HEK293T (cell line): ENCODE data around the gene PUS7.

Source experiments
- ARNT ChIP-seq: fragments of 450-650 bp; IDR thresholded peaks from 2 replicates; pipeline ENCODE4 v1.6.1; 2017; ENCODE audit warnings: mild to moderate bottlenecking
- BHLHE40 ChIP-seq: fragments of 450-650 bp; IDR thresholded peaks from 2 replicates; pipeline ENCODE4 v1.6.1; 2016; ENCODE audit warnings: mild to moderate bottlenecking, moderate library complexity, borderline replicate concordance
- CTBP1 ChIP-seq: fragments of 450-650 bp; IDR thresholded peaks from 2 replicates; pipeline ENCODE4 v1.6.1; 2016; ENCODE audit warnings: borderline replicate concordance
- ELF4 ChIP-seq: fragments of 450-650 bp; IDR thresholded peaks from 2 replicates; pipeline ENCODE4 v1.6.1; 2017; ENCODE audit warnings: antibody characterized with exemption
- FOXA1 ChIP-seq: fragments of 450-650 bp; IDR thresholded peaks from 2 replicates; pipeline ENCODE4 v1.6.1; 2016; ENCODE audit warnings: mild to moderate bottlenecking
- FOXM1 ChIP-seq: fragments of 450-650 bp; IDR thresholded peaks from 2 replicates; pipeline ENCODE4 v1.6.1; 2017; ENCODE audit warnings: mild to moderate bottlenecking, borderline replicate concordance
- SP1 ChIP-seq: fragments of 450-650 bp; IDR thresholded peaks from 2 replicates; pipeline ENCODE4 v1.6.1; 2017
- SUZ12 ChIP-seq: fragments of 450-650 bp; IDR thresholded peaks from 2 replicates; pipeline ENCODE4 v1.6.1; 2016; ENCODE audit warnings: mild to moderate bottlenecking
- TARDBP ChIP-seq: fragments of 450-650 bp; IDR thresholded peaks from 2 replicates; pipeline ENCODE4 v1.6.1; 2016

DNA sequence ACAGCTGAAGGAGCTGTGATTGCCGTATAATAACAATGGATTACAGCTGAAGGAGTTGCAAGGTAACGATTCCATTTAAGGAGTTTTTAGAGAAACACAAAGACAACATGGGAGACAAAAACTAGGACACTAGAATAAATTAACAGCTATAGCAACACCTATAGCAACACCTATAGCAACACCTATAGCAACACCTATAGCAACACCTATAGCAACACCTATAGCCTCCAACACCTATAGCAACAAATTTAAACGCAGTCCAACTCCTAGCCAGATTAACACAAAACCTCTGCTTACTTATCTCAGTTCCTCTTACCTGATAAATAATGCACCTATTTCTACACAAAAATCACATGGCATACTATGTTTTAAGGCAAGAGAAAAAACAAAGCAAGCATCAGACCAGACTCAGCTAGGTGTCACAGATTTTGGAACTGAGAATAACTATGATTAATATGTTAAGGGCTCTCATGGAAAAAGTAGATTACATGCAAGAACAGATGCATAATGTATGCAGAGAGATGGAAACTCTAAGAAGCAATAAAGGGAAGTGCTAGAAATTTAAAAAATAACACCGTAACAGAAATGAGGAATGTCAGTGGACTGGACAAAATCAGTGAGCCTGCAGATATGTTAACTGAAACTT, 77.6 kb downstream of the PUS7 start:
- no peak for TF ChIP-seq SUZ12
- no peak for TF ChIP-seq SP1
- no peak for TF ChIP-seq TARDBP
- no peak for TF ChIP-seq ELF4
- no peak for TF ChIP-seq ARNT
- no peak for TF ChIP-seq FOXA1
- TF ChIP-seq CTBP1: no peak
- no peak for TF ChIP-seq FOXM1
- TF ChIP-seq BHLHE40: no peak
